Endothelial cell of umbilical vein (primary cell): Measurements from ENCODE around the gene CANT1. TPM values are rescaled to one million over a fixed set of nuclear protein-coding genes. Genes with fewer than 3 reads are reported as not detected.

Experiments used
- BruUV-seq: library from RNA; stranded (reverse); fragments of 400-500 nt; replicated peaks from 2 replicates; lab custom pipeline; 2021; lab: Mats Ljungman, UMichigan
- CTCF ChIA-PET: fragments of 300-600, 350-600 bp; sonication (Branson Sonifier 250); formaldehyde crosslinking; loops from one replicate; lab custom pipeline; 2021; ENCODE audit warnings: antibody characterized with exemption, inconsistent platforms; lab: Charles Lee
- POLR2A ChIA-PET: fragments of 300-600, 350-600 bp; sonication (Branson Sonifier 250); formaldehyde crosslinking; loops from one replicate; lab custom pipeline; 2021; ENCODE audit warnings: antibody characterized with exemption, inconsistent platforms; lab: Charles Lee
- DNase-seq: peaks from one replicate; pipeline ENCODE4 v3.0.0-alpha.2; 2011; ENCODE audit warnings: low read depth, low spot score
- FAIRE-seq: peaks from 2 replicates; lab custom pipeline; 2011; peaks lifted over from hg19 to GRCh38; lab: Jason Lieb, UNC
- H2AFZ ChIP-seq: 2 replicates; pipeline ENCODE4 v1.6.0; 2012; ENCODE audit warnings: low read depth, low read length, control low read depth, inconsistent platforms
- H3K27ac ChIP-seq: 2 replicates; pipeline ENCODE4 v1.5.1; 2011; ENCODE audit warnings: low read depth, mild to moderate bottlenecking, control low read depth, low read length, moderate library complexity; ENCODE audit not compliant: insufficient read depth
- H3K27me3 ChIP-seq, 2 experiments: 2 replicates each; pipeline versions ENCODE4 v1.6.0 to v1.6.1; 2011; ENCODE audit warnings: low read length in 2 of 2, mixed read lengths in 1 of 2; ENCODE audit not compliant: control insufficient read depth in 2 of 2, insufficient read depth in 2 of 2
- H3K36me3 ChIP-seq, 2 experiments: 2 replicates in 1 of 2; 3 replicates in 1 of 2; pipeline ENCODE4 v1.5.1; 2011; ENCODE audit warnings: low read length in 2 of 2, mild to moderate bottlenecking in 1 of 2, moderate library complexity in 1 of 2; ENCODE audit not compliant: control insufficient read depth in 2 of 2, insufficient read depth in 2 of 2; ENCODE audit errors: extremely low read depth in 1 of 2
- H3K4me1 ChIP-seq: 3 replicates; pipeline ENCODE4 v1.5.1; 2011; ENCODE audit warnings: mild to moderate bottlenecking, low read length; ENCODE audit not compliant: control insufficient read depth, insufficient read depth; ENCODE audit errors: extremely low read depth
- H3K4me2 ChIP-seq: 2 replicates; pipeline ENCODE4 v1.6.1; 2011; ENCODE audit warnings: low read length, control low read depth, mixed read lengths; ENCODE audit not compliant: insufficient read depth
- H3K4me3 ChIP-seq, 3 experiments: fragments of 200-600 bp in 1 of 3; sonication (generic), shearing (Covaris generic) in 1 of 3; replicated peaks in 1 of 3; 2 replicates each; pipeline ENCODE4 v1.5.1; 2011 to 2016; ENCODE audit warnings: control low read depth in 3 of 3, low read length in 3 of 3, mild to moderate bottlenecking in 2 of 3, inconsistent platforms in 1 of 3, low read depth in 1 of 3, moderate library complexity in 1 of 3; ENCODE audit not compliant: insufficient read depth in 1 of 3
- H3K79me2 ChIP-seq: 2 replicates; pipeline ENCODE4 v1.6.0; 2012; ENCODE audit warnings: low read length, inconsistent platforms; ENCODE audit not compliant: control insufficient read depth, insufficient read depth
- H3K9ac ChIP-seq: replicated peaks from 2 replicates; pipeline ENCODE3; 2011; ENCODE audit warnings: low read length, control low read depth; ENCODE audit not compliant: insufficient read depth; ENCODE audit errors: extremely low read depth
- H3K9me1 ChIP-seq: replicated peaks from 3 replicates; pipeline ENCODE4 v1.6.0; 2011; ENCODE audit warnings: mild to moderate bottlenecking, low read length; ENCODE audit not compliant: control insufficient read depth, insufficient read depth; ENCODE audit errors: extremely low read depth
- H3K9me3 ChIP-seq: replicated peaks from 2 replicates; pipeline ENCODE4 v1.5.1; 2012; ENCODE audit warnings: low read length, inconsistent platforms; ENCODE audit not compliant: control insufficient read depth, insufficient read depth
- H4K20me1 ChIP-seq: replicated peaks from 2 replicates; pipeline ENCODE3; 2011; ENCODE audit warnings: mild to moderate bottlenecking, low read length; ENCODE audit not compliant: control insufficient read depth, insufficient read depth; ENCODE audit errors: extremely low read depth
- FOS ChIP-seq: IDR thresholded peaks from 2 replicates; pipeline ENCODE4 v1.6.1; 2011; ENCODE audit warnings: mild to moderate bottlenecking, low read length, moderate library complexity, borderline replicate concordance; ENCODE audit not compliant: insufficient read depth
- GATA2 ChIP-seq: IDR thresholded peaks from 2 replicates; pipeline ENCODE4 v1.7.0; 2011; ENCODE audit warnings: low read depth, mild to moderate bottlenecking, moderate library complexity, mixed read lengths, low read length; ENCODE audit not compliant: insufficient read length, insufficient read depth
- JUN ChIP-seq: IDR thresholded peaks from 2 replicates; pipeline ENCODE4 v1.6.1; 2011; ENCODE audit warnings: borderline replicate concordance, low read depth; ENCODE audit not compliant: insufficient read length, insufficient read depth
- MYC ChIP-seq: IDR thresholded peaks from one replicate; pipeline ENCODE4 v1.6.1; 2011; ENCODE audit warnings: mild to moderate bottlenecking, low read depth, low read length
- POLR2A ChIP-seq: IDR thresholded peaks from 2 replicates; pipeline ENCODE4 v1.6.1; 2012; ENCODE audit warnings: low read depth, mild to moderate bottlenecking, control low read depth, low read length
- POLR2AphosphoS5 ChIP-seq: IDR thresholded peaks from 2 replicates; pipeline ENCODE4 v1.6.1; 2012; ENCODE audit warnings: low read depth, mild to moderate bottlenecking, control low read depth, low read length, moderate library complexity; ENCODE audit not compliant: insufficient read depth
- dilution Hi-C: fragments of 300-500 bp; cut with MboI; formaldehyde crosslinking; loops from one replicate; pipeline ENCODE4 v1.15.0; 2019; ENCODE audit warnings: low sequenced_read_pairs; ENCODE audit not compliant: extremely low pct_ligation_motif_present
- intact Hi-C: fragments of 100-400 bp; cut with micrococcal nuclease; formaldehyde crosslinking; loops from one replicate; pipeline ENCODE4 v1.10.0; 2022
- polyA plus RNA-seq, 4 experiments: library from polyadenylated mRNA; depleted of rRNA in 3 of 4; stranded (reverse) in 3 of 4; unstranded in 1 of 4; fragments of >200 nt; gene quantifications; 2 replicates each; pipeline versions ENCODE4 v1.2.1 to v1.2.3, GENCODE V29; 2011 to 2012; ENCODE audit warnings: missing spikeins in 1 of 4
- total RNA-seq: library from RNA; stranded (reverse); gene quantifications from 2 replicates; pipeline ENCODE4 v1.2.3, GENCODE V29; 2021

The CANT1 gene
- total and polyA plus RNA-seq, 2 donors (not counting 3 experiments of a cell fraction or from before 2014, with no cell fraction given): 85.0 to 93.6 TPM

GRCh38 chr17:79053251-79053925 lies 43.8 kb upstream of the CANT1 start:
- no peak overlapping the region for H2AFZ ChIP-seq
- CTCF ChIA-PET: interaction anchor here (1.1 to 1.4 kb wide), 3 partner anchors 8 to 338 kb away, joined by 3 to 6 read pairs (median 4); no protein-coding TSS in a partner anchor
- H3K79me2 ChIP-seq: no peaks in the 10 kb centered on the region
- no peak overlapping the region for H3K4me2 ChIP-seq
- intact Hi-C loops: loop anchor here (2.0 kb wide), 1 partner anchor 21 kb away; the partner anchor contains the start of gene ENGASE
- POLR2A ChIA-PET: no interaction called here
- DNase-seq (no peak), FAIRE-seq (no peak)
- H3K9me1 ChIP-seq: no peaks in the 10 kb centered on the region
- H3K4me3 ChIP-seq: no peak overlapping the region
- no TSS peak for BruUV-seq
- no peaks in the 10 kb centered on the region for H3K36me3 ChIP-seq
- no peaks in the 10 kb centered on the region for H4K20me1 ChIP-seq
- peaks cover 5% of the 10 kb centered on the region for H3K4me1 ChIP-seq
- dilution Hi-C loops: no loop called here
- TF ChIP-seq GATA2 (no peak), MYC (no peak), JUN (peak; percentile 32), FOS (peak; percentile 18)
- H3K27ac ChIP-seq: no peak overlapping the region
- H3K27me3 ChIP-seq: peaks cover 0 to 4% of the 10 kb centered on the region in 2 experiments
- H3K9me3 ChIP-seq: no peaks in the 10 kb centered on the region
- no peak overlapping the region for H3K9ac ChIP-seq

DNA sequence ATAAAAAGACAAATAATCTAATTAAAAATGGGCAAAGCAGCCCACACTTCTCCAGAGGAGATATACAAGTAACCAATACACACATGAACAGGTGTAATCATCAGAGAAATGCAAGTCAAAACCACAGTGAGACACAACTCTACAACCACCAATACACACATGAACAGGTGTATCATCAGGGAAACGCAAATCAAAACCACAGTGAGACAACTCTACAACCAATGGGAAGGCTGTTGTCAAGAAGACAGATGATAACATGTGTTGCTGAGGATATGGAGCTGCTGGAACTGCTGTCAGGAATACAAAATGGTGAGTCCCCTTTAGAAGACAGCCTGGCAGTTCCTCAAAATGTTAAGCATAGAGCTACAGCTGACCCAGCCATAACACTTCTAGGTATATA lies 42.6 kb upstream of the CANT1 start:
- dilution Hi-C loops (no loop called here), intact Hi-C loops (loop anchor here (2.0 kb wide), 1 partner anchor 23 kb away; the partner anchor contains the start of gene ENGASE)
- Histone ChIP-seq H2AFZ (no peak overlapping the region), H3K27me3 (peaks cover 0 to 4% of the 10 kb centered on the region in 2 experiments), H3K9me1 (no peaks in the 10 kb centered on the region), H3K9ac (no peak overlapping the region), H3K79me2 (no peaks in the 10 kb centered on the region), H3K4me3 (no peak overlapping the region), H4K20me1 (no peaks in the 10 kb centered on the region), H3K36me3 (no peaks in the 10 kb centered on the region), H3K4me2 (no peak overlapping the region), H3K9me3 (no peaks in the 10 kb centered on the region), H3K4me1 (peaks cover 5% of the 10 kb centered on the region), H3K27ac (no peak overlapping the region)
- TF ChIP-seq GATA2 (no peak), POLR2A (no peak), POLR2AphosphoS5 (no peak)
- CTCF ChIA-PET: interaction anchor here (0.8 to 1.7 kb wide), 3 partner anchors 12 to 339 kb away, joined by 3 to 5 read pairs (median 4); no protein-coding TSS in a partner anchor
- no TSS peak for BruUV-seq
- DNase-seq (no peak), FAIRE-seq (no peak)
- POLR2A ChIA-PET: no interaction called here
